GM12874 (cell line): ENCODE measurements around the gene TEX48.

Experiments
- TF ChIP-seq, protein P1 (sequence below): IDR thresholded peaks from 2 replicates; pipeline ENCODE4 v1.5.1; 2011; ENCODE audit warnings: low read depth, mild to moderate bottlenecking, control low read depth, low read length, moderate library complexity; ENCODE audit not compliant: insufficient read depth

The TEX48 gene

GRCh38 chr9:114681594-114682332 is at the start of gene TEX48:
TSS of gene TEX48 (minus strand) at chr9:114682192. CDS start at chr9:114671723, 10,469 bp downstream.
- TF ChIP-seq, protein P1, sequence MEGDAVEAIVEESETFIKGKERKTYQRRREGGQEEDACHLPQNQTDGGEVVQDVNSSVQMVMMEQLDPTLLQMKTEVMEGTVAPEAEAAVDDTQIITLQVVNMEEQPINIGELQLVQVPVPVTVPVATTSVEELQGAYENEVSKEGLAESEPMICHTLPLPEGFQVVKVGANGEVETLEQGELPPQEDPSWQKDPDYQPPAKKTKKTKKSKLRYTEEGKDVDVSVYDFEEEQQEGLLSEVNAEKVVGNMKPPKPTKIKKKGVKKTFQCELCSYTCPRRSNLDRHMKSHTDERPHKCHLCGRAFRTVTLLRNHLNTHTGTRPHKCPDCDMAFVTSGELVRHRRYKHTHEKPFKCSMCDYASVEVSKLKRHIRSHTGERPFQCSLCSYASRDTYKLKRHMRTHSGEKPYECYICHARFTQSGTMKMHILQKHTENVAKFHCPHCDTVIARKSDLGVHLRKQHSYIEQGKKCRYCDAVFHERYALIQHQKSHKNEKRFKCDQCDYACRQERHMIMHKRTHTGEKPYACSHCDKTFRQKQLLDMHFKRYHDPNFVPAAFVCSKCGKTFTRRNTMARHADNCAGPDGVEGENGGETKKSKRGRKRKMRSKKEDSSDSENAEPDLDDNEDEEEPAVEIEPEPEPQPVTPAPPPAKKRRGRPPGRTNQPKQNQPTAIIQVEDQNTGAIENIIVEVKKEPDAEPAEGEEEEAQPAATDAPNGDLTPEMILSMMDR = peak; percentile 86

- TF ChIP-seq, protein P1 = no peak
These were observed 49.7 kb upstream of the TEX48 start for GRCh38 chr9:114731701-114732100.

GRCh38 chr9:114729706-114730105 is 47.7 kb upstream of the TEX48 start:
- TF ChIP-seq, protein P1 = no peak

- TF ChIP-seq, protein P1 = no peak
These were observed 43.9 kb upstream of the TEX48 start for GRCh38 chr9:114725930-114726329.

DNA sequence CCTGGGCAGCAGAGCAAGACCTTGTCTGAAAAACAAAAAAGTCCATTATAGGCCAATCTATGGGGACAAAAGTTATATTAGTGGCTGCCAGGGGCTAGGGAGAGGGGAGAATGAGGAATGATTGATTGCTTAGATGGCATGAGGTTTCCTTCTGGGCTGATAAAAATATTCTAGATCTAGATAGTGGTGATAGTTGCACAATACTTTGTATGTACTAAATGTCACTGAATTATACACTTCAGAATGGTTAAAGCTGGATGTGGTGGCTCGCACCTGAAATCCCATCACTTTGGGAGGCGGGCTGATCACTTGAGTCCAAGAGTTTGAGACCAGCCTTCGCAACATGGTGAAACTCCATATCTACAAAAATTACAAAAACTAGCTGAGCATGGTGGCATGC is 42.8 kb upstream of the TEX48 start:
- TF ChIP-seq, protein P1 = no peak

GRCh38 chr9:114723931-114724330 is 41.9 kb upstream of the TEX48 start:
- TF ChIP-seq, protein P1 = no peak

GRCh38 chr9:114722937-114723620 is 41.1 kb upstream of the TEX48 start:
- TF ChIP-seq, protein P1 = no peak
